Measurements from ENCODE around the gene TRIP13.

DNA sequence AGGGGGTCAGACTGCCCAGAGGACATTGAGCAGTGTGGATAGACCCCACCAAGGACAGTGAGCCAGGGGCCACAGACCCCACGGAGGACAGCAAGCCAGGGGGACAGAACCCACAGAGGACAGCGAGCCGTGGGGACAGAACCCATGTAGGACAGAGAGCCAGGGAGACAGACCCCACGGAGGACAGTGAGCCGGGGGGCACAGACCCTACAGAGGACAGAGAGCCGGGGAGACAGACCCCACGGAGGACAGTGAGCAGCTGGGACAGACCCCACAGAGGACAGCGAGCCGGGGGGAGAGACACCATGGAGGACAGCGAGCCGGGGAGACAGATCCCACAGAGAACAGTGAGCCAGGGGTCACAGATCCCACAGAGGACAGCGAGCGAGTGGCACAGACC is 38.5 kb upstream of the TRIP13 start:
- TF ChIP-seq, protein P1, sequence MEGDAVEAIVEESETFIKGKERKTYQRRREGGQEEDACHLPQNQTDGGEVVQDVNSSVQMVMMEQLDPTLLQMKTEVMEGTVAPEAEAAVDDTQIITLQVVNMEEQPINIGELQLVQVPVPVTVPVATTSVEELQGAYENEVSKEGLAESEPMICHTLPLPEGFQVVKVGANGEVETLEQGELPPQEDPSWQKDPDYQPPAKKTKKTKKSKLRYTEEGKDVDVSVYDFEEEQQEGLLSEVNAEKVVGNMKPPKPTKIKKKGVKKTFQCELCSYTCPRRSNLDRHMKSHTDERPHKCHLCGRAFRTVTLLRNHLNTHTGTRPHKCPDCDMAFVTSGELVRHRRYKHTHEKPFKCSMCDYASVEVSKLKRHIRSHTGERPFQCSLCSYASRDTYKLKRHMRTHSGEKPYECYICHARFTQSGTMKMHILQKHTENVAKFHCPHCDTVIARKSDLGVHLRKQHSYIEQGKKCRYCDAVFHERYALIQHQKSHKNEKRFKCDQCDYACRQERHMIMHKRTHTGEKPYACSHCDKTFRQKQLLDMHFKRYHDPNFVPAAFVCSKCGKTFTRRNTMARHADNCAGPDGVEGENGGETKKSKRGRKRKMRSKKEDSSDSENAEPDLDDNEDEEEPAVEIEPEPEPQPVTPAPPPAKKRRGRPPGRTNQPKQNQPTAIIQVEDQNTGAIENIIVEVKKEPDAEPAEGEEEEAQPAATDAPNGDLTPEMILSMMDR (IDR thresholded peaks at IDR 0.05; ENCODE audit: poor library complexity): no peak
- no peak for TF ChIP-seq EZH2phosphoT487 (IDR thresholded peaks at IDR 0.05; ENCODE audit: low read depth, severe bottlenecking, unreplicated experiment)
